Activated naive CD8-positive, alpha-beta T cell treated with anti-CD3 and anti-CD28 coated beads, Interleukin-2, amount 50 U/mL, for 24 hours (primary cell): ENCODE results near the gene SH3RF3.

ENCODE experiments used
- ATAC-seq: fragments of 150-1000 bp; cut with Tn5 transposase; one replicate; pipeline ENCODE4 v1.10.0; 2021
- DNase-seq: peaks from one replicate; pipeline ENCODE4 v3.0.0; 2021
- H3K27ac Mint-ChIP-seq: one replicate; pipeline ENCODE4 v1.8.0; 2021; ENCODE audit warnings: mild to moderate bottlenecking, mixed read lengths
- H3K27me3 Mint-ChIP-seq: one replicate; pipeline ENCODE4 v1.8.0; 2021; ENCODE audit warnings: mixed read lengths
- H3K36me3 Mint-ChIP-seq: one replicate; pipeline ENCODE4 v1.8.0; 2021; ENCODE audit warnings: low read depth, mixed read lengths
- H3K4me1 Mint-ChIP-seq: one replicate; pipeline ENCODE4 v1.8.0; 2021; ENCODE audit warnings: mixed read lengths
- H3K4me3 Mint-ChIP-seq: one replicate; pipeline ENCODE4 v1.8.0; 2021; ENCODE audit warnings: mild to moderate bottlenecking, moderate library complexity, mixed read lengths
- H3K9me3 Mint-ChIP-seq: one replicate; pipeline ENCODE4 v1.8.0; 2021; ENCODE audit warnings: mixed read lengths

The SH3RF3 gene

DNA sequence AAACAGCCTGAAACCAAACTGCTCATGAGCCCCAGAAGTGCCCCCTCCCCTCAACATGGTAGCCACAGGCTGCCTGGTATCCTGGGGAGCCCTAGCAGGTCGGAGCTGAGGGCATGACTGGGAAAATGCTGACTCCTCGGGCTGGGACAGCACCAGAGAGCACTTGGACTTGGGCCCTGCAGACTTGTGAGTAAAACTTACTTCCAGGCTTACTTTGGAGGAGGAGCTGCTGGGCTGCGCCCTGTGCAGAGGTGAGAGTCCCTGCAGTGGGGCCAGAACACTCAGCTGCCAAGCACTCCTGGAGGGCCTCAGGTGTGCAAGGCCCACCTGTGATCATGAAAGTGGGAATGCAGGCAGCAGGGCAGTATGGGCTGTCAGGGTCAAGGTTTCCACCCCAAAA lies 365.3 kb downstream of the SH3RF3 start:
- Mint-ChIP-seq H3K27me3 (no peaks in the 10 kb centered on the region), H3K27ac (no peak overlapping the region), H3K4me3 (no peak overlapping the region), H3K4me1 (no peaks in the 10 kb centered on the region), H3K36me3 (peaks cover 1% of the 10 kb centered on the region), H3K9me3 (no peaks in the 10 kb centered on the region)
- no peak for DNase-seq
- no peak for ATAC-seq

GRCh38 chr2:109497463-109497862 lies 368.5 kb downstream of the SH3RF3 start:
- Mint-ChIP-seq H3K36me3 (peaks cover 1% of the 10 kb centered on the region), H3K27me3 (no peaks in the 10 kb centered on the region), H3K9me3 (no peaks in the 10 kb centered on the region), H3K4me3 (no peak overlapping the region), H3K4me1 (no peaks in the 10 kb centered on the region), H3K27ac (no peak overlapping the region)
- DNase-seq (no peak), ATAC-seq (no peak)

DNA sequence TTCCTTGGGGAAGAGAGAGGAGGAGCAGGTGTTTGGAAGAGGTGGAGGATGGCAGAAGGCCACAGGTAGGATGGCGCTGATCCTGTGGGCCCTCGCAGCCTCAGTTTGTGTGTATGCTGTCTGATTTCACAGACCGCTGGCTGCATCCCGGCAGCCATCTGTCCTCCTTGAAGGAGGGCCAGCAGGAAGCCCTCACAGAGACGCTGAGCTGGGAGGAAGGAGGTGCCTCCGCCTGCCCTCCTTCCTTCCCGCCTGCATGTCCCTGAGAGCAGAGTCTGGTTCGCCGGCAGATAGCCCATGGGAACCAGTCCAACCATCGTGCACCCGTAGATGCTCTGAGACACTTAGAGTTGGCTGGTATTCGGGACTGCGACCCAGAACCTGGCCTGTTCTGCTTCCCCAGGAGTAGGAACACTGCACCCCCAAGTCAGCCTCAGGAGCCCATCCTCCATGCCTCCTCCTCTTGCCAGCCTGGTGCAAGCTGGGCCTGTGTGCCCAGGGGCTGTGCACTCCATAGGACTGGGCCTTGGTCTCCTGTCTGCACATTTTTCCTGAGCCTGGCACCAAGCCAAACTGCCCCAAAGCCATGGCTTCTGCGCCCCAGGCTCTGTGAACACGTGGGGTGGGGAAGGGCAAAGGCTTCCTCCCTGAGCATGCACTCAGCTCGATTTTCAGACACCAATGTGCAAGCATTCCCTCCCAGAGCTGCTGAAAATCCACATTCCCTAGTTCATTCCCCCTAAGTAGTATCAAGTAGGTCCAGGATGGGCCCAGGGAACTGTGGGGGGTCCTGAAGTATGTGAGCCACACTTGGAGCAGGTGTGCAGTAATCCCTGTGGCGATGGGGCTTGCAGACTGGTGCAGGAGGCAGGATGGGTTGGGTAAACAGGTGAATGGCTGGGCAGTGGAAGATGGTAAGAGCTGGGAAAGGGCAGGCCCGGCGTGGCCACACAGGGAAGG lies 369.2 kb downstream of the SH3RF3 start:
- ATAC-seq, result no peak
- H3K27ac Mint-ChIP-seq, result no peak overlapping the region
- H3K27me3 Mint-ChIP-seq, result no peaks in the 10 kb centered on the region
- no peaks in the 10 kb centered on the region for H3K4me1 Mint-ChIP-seq
- H3K4me3 Mint-ChIP-seq, result no peak overlapping the region
- H3K9me3 Mint-ChIP-seq, result no peaks in the 10 kb centered on the region
- DNase-seq, result no peak
- peaks cover 1% of the 10 kb centered on the region for H3K36me3 Mint-ChIP-seq

- Mint-ChIP-seq H3K9me3 (no peaks in the 10 kb centered on the region), H3K4me1 (no peaks in the 10 kb centered on the region), H3K27me3 (no peaks in the 10 kb centered on the region), H3K36me3 (peaks cover 1% of the 10 kb centered on the region), H3K4me3 (no peak overlapping the region), H3K27ac (no peak overlapping the region)
- ATAC-seq (no peak), DNase-seq (no peak)
Observed at GRCh38 chr2:109498906-109499305, 369.9 kb downstream of the SH3RF3 start.

DNA sequence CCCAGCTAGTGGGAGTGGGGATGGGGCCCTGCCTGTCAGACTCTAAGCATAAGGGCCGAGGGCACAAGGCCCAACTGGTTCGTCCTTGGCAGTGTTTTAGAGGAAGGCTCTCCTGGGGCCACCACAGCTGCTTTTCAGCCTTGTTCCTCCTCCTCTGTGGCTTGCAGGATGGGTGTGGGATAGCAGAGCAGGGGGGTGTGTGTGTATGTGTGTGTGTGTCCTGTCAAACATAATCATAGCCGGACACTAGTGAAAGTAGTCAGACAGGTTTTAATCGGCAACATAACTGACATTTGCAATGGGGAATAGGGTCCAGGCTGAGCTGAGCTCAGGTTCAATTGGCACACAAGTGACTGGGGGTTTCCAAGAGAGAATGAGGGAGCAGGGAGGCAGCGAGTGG lies 370.6 kb downstream of the SH3RF3 start:
- Mint-ChIP-seq H3K4me1 (no peaks in the 10 kb centered on the region), H3K27me3 (no peaks in the 10 kb centered on the region), H3K9me3 (no peaks in the 10 kb centered on the region), H3K4me3 (no peak overlapping the region), H3K27ac (no peak overlapping the region), H3K36me3 (peaks cover 1% of the 10 kb centered on the region)
- no peak for ATAC-seq
- DNase-seq, result no peak

DNA sequence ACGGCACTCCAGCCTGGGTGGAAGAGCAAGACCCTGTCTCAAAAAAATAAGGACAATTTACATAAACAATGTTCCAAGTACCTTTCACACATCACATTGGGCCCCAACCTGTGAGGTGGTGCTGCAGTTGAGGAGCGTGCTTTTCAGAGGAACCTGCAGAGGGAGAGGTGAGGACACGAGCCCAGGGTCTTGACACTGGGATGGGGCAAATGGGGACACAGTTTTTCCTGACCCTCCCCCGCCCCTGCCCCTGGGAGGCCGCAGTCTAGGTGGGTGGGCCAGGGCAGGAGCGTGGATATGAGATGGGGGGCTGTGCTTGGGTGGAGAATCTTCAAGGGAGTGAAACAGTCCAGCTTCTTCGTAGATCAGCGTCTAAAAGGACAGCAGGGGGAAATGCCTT lies 371.9 kb downstream of the SH3RF3 start:
- ATAC-seq (no peak), DNase-seq (no peak)
- Mint-ChIP-seq H3K4me1 (no peaks in the 10 kb centered on the region), H3K27ac (no peak overlapping the region), H3K36me3 (peaks cover 1% of the 10 kb centered on the region), H3K4me3 (no peak overlapping the region), H3K9me3 (no peaks in the 10 kb centered on the region), H3K27me3 (no peaks in the 10 kb centered on the region)

DNA sequence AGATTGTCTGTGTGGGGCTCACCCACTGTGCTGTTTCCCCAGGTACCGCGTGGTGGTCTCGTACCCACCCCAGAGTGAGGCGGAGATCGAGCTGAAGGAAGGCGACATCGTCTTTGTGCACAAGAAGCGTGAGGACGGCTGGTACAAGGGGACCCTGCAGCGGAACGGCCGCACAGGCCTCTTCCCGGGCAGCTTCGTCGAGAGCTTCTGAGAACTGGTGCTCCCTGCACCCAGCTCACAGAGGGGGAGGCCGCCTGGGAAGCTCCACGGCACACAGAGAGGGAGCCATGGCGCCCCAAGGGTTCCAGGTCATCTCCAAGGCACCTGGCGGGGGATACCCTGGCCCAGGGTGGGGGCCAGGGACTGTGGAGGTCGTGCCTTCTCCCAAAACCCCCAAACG lies 372.5 kb downstream of the SH3RF3 start:
- no peaks in the 10 kb centered on the region for H3K27me3 Mint-ChIP-seq
- H3K9me3 Mint-ChIP-seq, result no peaks in the 10 kb centered on the region
- no peak overlapping the region for H3K27ac Mint-ChIP-seq
- H3K4me1 Mint-ChIP-seq, result no peaks in the 10 kb centered on the region
- no peaks in the 10 kb centered on the region for H3K36me3 Mint-ChIP-seq
- H3K4me3 Mint-ChIP-seq, result no peak overlapping the region
- DNase-seq, result no peak
- no peak for ATAC-seq

DNA sequence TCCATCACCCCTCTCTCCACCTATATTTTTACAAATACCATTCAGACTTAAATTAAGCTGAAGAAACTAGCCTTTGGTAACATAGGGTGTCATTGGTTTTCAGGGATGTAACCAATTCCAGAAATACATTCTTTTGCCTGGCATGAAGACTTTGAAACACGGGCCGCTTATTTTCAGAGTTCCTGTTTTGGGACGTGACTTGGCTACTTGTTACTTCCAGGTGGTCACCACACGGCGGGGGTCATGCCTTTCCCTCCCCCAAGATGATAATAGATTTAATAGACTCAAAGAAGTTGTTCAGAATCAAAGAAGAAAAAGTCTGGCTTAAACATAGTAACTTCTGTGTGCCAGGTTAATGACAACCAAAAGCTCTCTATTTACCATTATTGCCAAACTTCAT lies 374.2 kb downstream of the SH3RF3 start:
- H3K4me1 Mint-ChIP-seq, result no peaks in the 10 kb centered on the region
- no peaks in the 10 kb centered on the region for H3K27me3 Mint-ChIP-seq
- no peak overlapping the region for H3K4me3 Mint-ChIP-seq
- H3K36me3 Mint-ChIP-seq, result no peaks in the 10 kb centered on the region
- no peak for ATAC-seq
- DNase-seq, result no peak
- no peak overlapping the region for H3K27ac Mint-ChIP-seq
- H3K9me3 Mint-ChIP-seq, result no peaks in the 10 kb centered on the region

- Mint-ChIP-seq H3K9me3 (no peaks in the 10 kb centered on the region), H3K4me1 (no peaks in the 10 kb centered on the region), H3K4me3 (no peak overlapping the region), H3K27ac (no peak overlapping the region), H3K27me3 (no peaks in the 10 kb centered on the region), H3K36me3 (no peaks in the 10 kb centered on the region)
- DNase-seq (no peak), ATAC-seq (no peak)
Observed at GRCh38 chr2:109507217-109507616, 378.2 kb downstream of the SH3RF3 start.

DNA sequence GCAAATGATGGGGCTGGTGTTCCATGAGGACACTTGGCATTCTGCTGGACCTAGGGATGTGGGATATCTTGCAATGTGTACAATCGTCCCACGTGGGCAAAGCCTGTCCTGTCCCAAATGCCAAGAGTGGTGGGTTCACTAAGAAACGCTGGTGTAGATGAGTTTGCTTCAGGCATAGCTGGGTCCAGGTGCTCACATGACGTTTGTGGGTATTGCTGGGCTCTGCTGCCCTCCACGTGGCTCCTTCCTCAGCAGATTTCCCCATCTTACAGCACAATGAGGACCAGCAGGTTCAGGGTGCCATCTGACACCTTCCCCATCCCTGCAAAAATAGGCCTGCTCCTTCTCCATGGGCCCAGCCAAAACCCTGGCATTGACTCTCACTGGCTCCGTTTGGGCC lies 378.8 kb downstream of the SH3RF3 start:
- H3K4me1 Mint-ChIP-seq, result no peaks in the 10 kb centered on the region
- no peak overlapping the region for H3K4me3 Mint-ChIP-seq
- DNase-seq (no peak), ATAC-seq (no peak)
- no peak overlapping the region for H3K27ac Mint-ChIP-seq
- H3K9me3 Mint-ChIP-seq, result no peaks in the 10 kb centered on the region
- no peaks in the 10 kb centered on the region for H3K27me3 Mint-ChIP-seq
- no peaks in the 10 kb centered on the region for H3K36me3 Mint-ChIP-seq

DNA sequence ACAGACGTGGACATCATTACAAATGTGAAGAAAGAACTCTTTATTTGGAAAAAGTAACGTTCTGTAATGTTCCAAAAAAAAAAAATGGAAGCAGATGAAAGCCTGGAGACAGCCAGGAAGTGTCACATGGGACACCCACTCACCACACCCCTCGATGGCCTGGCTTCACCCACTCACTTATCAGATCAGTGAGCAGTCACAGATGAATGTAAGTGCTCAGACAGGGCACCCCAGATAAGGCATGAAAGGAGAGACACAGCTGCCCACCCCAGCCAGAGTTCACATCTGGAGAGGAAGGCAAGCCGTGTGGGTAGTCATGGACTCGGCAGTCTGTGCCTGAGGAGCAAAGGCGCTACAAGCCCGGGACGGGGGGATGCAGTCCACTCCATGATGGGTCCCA lies 379.6 kb downstream of the SH3RF3 start:
- H3K36me3 Mint-ChIP-seq, result no peaks in the 10 kb centered on the region
- no peak overlapping the region for H3K4me3 Mint-ChIP-seq
- no peaks in the 10 kb centered on the region for H3K9me3 Mint-ChIP-seq
- H3K27ac Mint-ChIP-seq, result no peak overlapping the region
- ATAC-seq (no peak), DNase-seq (no peak)
- H3K27me3 Mint-ChIP-seq, result no peaks in the 10 kb centered on the region
- H3K4me1 Mint-ChIP-seq, result peaks cover under 1% of the 10 kb centered on the region

- Mint-ChIP-seq H3K4me3 (no peak overlapping the region), H3K36me3 (no peaks in the 10 kb centered on the region), H3K4me1 (peaks cover 4% of the 10 kb centered on the region), H3K9me3 (no peaks in the 10 kb centered on the region), H3K27me3 (no peaks in the 10 kb centered on the region), H3K27ac (peak overlapping the region; percentile 1)
- DNase-seq (peak; percentile 81), ATAC-seq (peak; percentile 45)
Observed at GRCh38 chr2:109510136-109511028, 381.4 kb downstream of the SH3RF3 start.

GRCh38 chr2:109511168-109511567 lies 382.2 kb downstream of the SH3RF3 start:
- Mint-ChIP-seq H3K36me3 (no peaks in the 10 kb centered on the region), H3K4me1 (peaks cover 4% of the 10 kb centered on the region), H3K27me3 (no peaks in the 10 kb centered on the region), H3K27ac (no peak overlapping the region), H3K9me3 (no peaks in the 10 kb centered on the region), H3K4me3 (no peak overlapping the region)
- ATAC-seq, result no peak
- DNase-seq, result no peak

DNA sequence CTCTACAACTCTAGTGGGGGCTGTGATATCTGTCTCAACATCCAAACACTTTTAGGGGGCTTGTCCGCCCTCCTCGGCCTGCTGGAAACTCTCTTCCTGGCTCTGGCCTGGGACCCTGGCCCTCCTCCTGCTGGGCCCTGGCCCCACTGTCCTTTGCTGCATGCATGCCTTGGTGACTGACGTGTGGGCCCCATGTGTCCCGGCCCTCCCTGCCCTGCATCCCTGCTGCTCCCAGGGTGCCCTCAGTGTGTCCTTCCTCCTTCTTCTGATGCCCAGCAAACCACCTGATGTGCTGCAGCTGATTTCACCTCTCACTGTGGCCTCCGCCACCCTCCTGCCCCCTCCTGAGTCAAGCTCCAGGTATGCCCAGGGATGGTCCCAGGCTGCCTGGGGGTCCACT lies 383.1 kb downstream of the SH3RF3 start:
- Mint-ChIP-seq H3K4me3 (no peak overlapping the region), H3K4me1 (peaks cover 4% of the 10 kb centered on the region), H3K36me3 (no peaks in the 10 kb centered on the region), H3K27ac (no peak overlapping the region), H3K9me3 (no peaks in the 10 kb centered on the region), H3K27me3 (no peaks in the 10 kb centered on the region)
- ATAC-seq, result no peak
- no peak for DNase-seq

GRCh38 chr2:109513230-109513629 lies 384.2 kb downstream of the SH3RF3 start:
- H3K27me3 Mint-ChIP-seq, result no peaks in the 10 kb centered on the region
- H3K4me1 Mint-ChIP-seq, result peaks cover 4% of the 10 kb centered on the region
- H3K27ac Mint-ChIP-seq, result no peak overlapping the region
- no peak for ATAC-seq
- H3K4me3 Mint-ChIP-seq, result no peak overlapping the region
- no peaks in the 10 kb centered on the region for H3K36me3 Mint-ChIP-seq
- no peak for DNase-seq
- H3K9me3 Mint-ChIP-seq, result no peaks in the 10 kb centered on the region
